Measurements from ENCODE around the gene REV3L.
"Not testable (repeated sequence)": the region's sequence is repeated elsewhere in the genome, so short reads cannot be mapped to it uniquely, and the experiment has no call there.

REV3L gene

DNA sequence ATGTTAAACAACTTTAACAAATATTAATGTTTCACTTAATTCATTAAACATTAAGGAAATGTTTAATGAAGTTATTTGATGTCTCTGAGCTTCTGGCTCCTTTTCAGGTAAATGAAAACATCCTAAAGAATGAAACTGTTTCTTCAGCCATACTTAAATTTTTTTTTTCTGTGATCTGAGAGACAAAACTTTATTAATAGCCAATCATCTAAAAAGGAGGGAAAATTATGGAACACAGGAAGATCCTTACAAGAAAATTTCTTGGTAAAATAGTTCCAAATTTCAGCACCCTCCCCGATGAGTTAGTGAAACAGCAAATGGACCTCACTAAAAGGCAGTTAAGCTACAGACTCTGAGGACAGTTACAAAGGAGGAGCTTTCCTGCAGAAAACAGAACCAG lies 185.2 kb downstream of the REV3L start:
- DNase-seq (ENCODE audit: low read depth): no peak
- no peak overlapping the region for H3K4me3 ChIP-seq (ENCODE audit: low read length)
- TF ChIP-seq, protein P1, sequence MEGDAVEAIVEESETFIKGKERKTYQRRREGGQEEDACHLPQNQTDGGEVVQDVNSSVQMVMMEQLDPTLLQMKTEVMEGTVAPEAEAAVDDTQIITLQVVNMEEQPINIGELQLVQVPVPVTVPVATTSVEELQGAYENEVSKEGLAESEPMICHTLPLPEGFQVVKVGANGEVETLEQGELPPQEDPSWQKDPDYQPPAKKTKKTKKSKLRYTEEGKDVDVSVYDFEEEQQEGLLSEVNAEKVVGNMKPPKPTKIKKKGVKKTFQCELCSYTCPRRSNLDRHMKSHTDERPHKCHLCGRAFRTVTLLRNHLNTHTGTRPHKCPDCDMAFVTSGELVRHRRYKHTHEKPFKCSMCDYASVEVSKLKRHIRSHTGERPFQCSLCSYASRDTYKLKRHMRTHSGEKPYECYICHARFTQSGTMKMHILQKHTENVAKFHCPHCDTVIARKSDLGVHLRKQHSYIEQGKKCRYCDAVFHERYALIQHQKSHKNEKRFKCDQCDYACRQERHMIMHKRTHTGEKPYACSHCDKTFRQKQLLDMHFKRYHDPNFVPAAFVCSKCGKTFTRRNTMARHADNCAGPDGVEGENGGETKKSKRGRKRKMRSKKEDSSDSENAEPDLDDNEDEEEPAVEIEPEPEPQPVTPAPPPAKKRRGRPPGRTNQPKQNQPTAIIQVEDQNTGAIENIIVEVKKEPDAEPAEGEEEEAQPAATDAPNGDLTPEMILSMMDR (conservative IDR thresholded peaks at IDR 0.05; ENCODE audit: low read depth, low read length): no peak

DNA sequence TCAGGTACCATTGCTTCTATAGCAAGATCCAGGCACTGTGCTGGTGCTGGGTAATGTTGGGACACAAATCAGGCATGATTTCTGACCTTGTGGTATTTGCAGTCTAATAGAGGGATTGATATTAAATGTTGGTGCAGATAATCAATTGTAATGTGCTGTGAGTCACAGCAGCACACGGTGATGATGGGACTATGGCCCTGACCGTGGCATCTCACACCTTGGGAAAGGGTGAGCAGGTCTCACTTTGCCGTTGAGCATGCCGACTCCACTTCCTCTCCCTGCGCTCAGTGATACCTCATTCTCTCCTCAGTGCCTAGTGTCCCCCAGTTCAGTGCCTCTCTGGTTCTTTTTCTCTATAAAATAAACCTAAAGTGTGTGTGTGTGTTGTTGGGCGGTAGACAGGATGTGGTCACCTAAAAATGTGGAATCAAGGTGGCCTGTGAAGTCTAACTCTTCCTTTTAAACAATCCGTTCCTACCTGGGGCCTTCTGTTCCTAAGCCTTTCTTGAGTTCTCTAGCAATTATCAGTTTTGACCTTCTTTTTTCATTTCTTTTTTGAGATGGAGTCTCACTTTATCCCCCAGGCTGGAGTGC lies 188.5 kb downstream of the REV3L start:
- H3K4me3 ChIP-seq (ENCODE audit: low read length): no peak overlapping the region
- DNase-seq (ENCODE audit: low read depth): no peak
- TF ChIP-seq, protein P1 (conservative IDR thresholded peaks at IDR 0.05; ENCODE audit: low read depth, low read length): no peak

DNA sequence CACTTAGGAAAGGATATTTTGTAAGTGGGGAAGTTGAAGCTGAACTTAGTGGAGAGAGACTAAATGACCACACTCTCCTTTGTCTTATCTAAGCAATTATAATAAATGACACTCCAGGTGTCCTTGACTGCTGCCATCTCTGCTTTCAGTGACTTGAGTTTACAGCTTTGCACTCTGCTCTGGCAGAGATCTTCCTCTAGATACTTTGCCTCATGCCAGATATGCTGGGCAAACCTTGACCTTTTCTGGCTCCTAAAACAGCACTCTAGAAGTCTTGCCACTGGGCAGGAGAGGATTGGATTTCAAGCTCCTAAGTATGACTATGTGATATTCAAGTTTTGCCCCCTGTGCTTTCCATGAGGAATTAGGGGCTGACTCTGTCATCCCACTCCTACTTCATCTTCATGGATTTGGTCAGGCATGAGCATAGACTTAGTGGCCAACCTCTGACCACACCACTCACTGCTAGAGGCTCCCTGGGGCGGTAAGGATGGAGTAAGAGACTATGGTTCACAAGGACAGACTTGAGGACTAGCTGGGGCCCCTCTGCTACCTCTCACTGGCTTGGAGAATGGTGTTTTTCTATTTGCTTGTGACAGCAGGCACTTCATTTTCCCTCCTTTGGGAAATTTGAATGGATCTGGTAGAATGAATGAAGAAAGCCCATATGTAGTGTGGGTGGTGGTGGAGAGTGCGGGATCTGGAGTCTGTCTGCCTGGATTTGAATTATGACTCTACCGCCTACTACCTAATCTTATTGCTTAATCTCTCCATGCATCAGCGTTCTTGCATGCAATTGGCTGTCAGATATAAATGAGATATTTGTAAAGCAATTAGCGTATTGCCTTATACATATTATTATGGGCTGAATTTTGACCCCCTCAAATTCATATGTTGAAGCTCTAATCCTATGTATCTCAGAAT lies 191.4 kb downstream of the REV3L start:
- no peak for DNase-seq (ENCODE audit: low read depth)
- no peak overlapping the region for H3K4me3 ChIP-seq (ENCODE audit: low read length)
- TF ChIP-seq, protein P1 (conservative IDR thresholded peaks at IDR 0.05; ENCODE audit: low read depth, low read length): no peak

DNA sequence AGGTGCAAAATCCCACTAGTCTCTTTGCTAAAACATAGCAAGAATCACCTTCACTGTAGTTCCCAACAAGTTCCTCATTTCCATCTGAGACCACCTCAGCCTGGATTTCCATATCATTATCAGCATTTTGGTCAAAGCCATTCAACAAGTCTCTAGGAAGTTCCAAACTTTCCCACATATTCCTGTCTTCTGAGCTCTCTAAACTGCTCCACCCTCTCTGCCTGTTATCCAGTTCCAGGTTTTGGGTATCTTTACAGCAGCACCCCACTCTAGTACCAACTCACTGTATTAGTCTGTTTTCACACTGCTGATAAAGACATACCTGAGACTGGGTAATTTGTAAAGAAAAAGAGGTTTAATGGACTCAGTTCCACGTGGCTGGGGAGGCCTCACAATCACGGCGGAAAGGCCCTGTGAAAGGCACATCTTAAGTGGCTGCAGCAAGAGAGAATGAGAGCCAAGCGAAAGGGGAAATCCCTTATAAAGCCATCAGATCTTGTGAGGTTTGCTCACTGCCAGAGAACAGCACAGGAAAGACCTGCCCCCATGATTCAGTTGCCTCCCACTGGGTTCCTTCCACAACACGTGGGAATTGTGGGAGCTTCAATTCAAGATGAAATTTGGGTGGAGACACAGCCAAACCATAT lies 192.2 kb downstream of the REV3L start:
- not testable (repeated sequence) for H3K4me3 ChIP-seq (ENCODE audit: low read length); DNase-seq (ENCODE audit: low read depth)

DNA sequence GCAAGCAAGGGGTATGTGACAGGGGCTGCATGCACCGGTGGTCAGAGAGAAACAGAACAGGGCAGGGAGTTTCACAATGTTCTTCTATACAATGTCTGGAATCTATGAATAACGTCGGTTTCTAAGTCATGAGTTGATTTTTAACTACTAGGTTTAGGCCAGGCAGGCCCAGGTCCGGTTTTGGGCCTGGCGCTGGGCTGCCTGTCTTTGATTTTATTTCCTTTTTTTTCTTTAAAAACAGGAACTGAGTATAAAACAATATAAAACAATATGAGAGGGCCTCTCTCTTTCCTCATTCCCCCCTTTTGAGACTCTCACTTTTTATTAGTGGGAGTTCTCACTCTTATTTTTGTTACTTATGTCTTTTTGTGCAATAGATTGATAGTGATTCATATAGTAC lies 198.7 kb downstream of the REV3L start:
- not testable (repeated sequence) for H3K4me3 ChIP-seq (ENCODE audit: low read length); DNase-seq (ENCODE audit: low read depth)

DNA sequence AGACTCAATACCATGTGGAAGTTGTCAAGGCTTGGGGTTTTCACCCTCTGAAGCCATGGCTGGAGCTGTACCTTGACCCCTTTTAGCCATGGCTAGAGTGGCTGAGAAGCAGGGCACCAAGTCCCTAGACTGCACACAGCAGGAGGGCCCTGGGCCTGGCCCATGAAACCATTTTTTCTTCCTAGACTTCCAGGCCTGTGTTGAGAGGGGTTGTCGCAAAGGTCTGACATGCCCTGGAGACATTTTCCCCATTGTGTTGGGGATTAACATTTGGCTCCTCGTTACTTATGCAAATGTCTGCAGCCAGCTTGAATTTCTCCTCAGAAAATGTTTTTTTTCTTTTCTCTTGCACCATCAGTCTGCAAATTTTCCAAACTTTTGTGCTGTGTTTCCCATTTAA lies 199.3 kb downstream of the REV3L start:
- H3K4me3 ChIP-seq (ENCODE audit: low read length): no peak overlapping the region
- TF ChIP-seq, protein P1 (conservative IDR thresholded peaks at IDR 0.05; ENCODE audit: low read depth, low read length): no peak
- DNase-seq (ENCODE audit: low read depth): no peak

DNA sequence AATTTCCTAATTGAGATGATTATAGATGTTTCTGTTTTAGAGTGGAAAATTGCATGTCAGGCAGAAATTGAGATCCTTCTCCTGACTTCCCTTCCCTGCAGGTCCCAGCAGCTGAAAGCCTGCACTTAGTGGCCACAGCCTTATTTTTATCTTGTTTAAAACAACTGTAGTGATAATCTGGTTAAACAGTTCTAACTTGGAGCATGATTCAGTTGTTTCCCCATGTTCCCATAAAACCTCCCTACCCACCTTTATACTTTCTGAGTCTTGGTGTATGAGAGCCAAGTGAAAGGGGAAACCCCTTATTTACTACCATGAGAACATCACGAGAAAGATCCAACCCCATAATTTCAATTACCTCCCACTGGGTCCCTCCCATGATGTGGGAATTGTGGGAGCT lies 200.5 kb downstream of the REV3L start:
- TF ChIP-seq, protein P1 (conservative IDR thresholded peaks at IDR 0.05; ENCODE audit: low read depth, low read length): no peak
- no peak for DNase-seq (ENCODE audit: low read depth)
- no peak overlapping the region for H3K4me3 ChIP-seq (ENCODE audit: low read length)
